Daoy (cell line): Measurements from ENCODE around the gene BIRC5. TPM values are rescaled to one million over a fixed set of nuclear protein-coding genes. Genes with fewer than 3 reads are reported as not detected.

Experiments
- DNase-seq: peaks from one replicate; pipeline ENCODE4 v3.0.0-alpha.2; 2015; ENCODE audit warnings: low read depth
- total RNA-seq: library from RNA; depleted of rRNA; stranded (reverse); fragments of >200 nt; shearing (Covaris generic); gene quantifications from 2 replicates; pipeline ENCODE4 v1.2.3, GENCODE V29; 2014

Gene BIRC5
- total RNA-seq, 1 experiment from 2014 or later = 223 TPM

GRCh38 chr17:78255029-78255656, 41.1 kb downstream of the BIRC5 start:
- DNase-seq = no peak

- DNase-seq = no peak
These were observed 42.1 kb downstream of the BIRC5 start for GRCh38 chr17:78255953-78256706.

GRCh38 chr17:78256707-78257591, 42.9 kb downstream of the BIRC5 start:
- DNase-seq = no peak

DNA sequence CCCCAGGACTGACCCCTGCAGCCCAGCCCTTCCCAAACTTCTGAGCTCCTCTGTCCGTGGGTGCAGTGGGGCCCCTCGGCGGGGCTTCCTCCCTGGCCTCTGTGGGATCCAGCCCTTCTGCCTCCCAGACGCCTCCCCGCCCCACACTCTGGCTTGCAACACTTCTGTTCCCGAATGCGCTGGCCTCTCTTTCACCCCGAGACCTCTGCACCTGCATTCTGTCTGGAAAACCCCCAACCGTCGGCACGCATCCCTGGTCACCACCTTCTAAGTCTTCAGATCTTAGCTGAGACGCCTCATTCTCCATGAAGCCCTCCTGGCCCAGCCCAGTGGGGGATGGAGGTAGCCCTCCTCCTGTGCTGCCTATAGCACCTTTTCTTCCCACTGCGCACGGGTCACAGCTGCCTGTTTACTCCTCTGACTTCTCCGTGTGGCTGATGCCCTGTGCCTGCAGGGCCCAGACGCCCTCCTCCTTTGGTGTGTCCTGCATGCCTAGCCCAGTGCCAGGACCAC, 43.8 kb downstream of the BIRC5 start:
- no peak for DNase-seq

DNA sequence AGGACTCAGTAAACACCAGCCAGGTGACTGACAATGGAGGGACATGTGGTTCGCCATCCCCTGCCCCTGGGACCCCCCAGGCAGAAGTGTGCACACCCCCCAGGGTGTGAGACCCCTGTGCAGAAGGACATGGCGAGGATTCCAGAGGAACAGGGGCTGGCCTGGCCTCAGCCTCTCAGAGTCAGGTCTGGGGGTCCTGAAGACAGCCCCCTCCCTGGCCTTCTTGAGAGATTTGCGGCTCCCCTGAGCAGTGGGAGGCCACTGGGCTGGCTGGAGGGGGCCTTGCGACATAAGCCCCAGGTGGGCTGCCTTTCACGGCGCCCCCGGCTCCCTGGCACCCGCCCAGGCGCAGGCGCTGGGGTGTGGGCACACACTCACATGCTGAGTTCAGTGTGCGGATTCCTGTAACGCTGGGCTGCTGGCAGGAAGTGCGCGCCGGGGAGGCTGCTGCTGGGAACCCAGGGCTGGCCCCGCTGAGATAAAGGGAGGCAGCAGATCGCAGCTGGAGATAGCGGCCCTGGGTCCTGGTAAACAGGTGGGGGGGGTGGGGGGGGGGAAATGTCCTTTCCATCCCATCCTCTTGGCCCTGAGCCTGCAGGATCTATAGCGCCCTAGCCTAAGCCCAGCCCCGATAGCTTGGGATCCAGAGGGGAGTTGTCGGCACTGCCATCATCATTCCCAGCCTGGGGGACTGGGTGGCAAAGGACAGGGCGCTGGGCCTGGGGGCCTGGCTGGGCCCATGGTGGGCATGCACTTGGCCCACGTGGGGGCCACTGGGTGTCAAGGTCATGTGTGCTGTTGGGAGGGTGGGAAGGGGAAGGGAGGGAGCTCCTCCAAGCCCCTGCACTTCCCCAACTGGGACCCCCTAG, 44.5 kb downstream of the BIRC5 start:
- no peak for DNase-seq

- DNase-seq = no peak
These were observed 45.1 kb downstream of the BIRC5 start for GRCh38 chr17:78259192-78259554.

- no peak for DNase-seq
These were observed 49.1 kb downstream of the BIRC5 start for GRCh38 chr17:78263063-78263735.

- DNase-seq = no peak
These were observed 49.8 kb downstream of the BIRC5 start for GRCh38 chr17:78263736-78264340.

DNA sequence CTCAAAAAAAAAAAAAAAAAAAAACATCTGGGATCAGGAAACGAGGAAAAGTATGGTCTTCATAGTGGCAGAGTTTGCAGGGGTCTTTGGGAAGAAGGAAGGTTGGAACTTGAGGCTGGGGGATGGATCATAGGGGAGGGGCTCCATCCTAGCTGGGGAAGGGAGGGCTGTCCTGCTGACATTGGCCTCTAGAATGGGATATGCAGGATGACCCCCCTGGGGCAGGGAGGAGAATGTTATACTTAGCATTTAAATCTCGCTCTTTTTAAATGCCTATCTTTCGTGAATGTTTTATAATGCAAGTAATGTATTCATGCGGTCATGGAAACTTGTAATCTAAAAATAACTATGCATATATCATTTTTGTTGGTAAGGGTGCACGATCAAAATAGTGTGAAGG, 50.5 kb downstream of the BIRC5 start:
- no peak for DNase-seq

DNA sequence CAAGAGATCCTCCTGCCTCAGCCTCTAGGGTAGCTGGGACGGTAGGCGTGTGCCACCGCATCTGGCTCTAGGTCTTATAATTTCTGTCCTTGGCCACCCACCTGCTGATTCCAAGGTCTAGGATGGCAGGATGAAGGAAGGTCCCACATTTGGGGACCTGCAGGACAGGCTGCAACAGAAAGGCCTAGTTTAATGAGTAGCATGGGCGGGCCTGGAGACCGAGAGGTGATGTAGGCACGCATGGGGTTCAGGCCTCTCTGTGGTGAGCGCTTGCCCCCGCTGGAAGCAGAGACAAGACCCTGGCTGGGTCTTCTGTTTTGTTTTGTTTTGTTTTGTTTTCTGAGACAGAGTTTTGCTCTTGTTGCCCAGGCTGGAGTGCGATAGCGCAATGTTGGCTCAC, 51.1 kb downstream of the BIRC5 start:
- no peak for DNase-seq

- no peak for DNase-seq
These were observed 52.2 kb downstream of the BIRC5 start for GRCh38 chr17:78266231-78266631.

DNA sequence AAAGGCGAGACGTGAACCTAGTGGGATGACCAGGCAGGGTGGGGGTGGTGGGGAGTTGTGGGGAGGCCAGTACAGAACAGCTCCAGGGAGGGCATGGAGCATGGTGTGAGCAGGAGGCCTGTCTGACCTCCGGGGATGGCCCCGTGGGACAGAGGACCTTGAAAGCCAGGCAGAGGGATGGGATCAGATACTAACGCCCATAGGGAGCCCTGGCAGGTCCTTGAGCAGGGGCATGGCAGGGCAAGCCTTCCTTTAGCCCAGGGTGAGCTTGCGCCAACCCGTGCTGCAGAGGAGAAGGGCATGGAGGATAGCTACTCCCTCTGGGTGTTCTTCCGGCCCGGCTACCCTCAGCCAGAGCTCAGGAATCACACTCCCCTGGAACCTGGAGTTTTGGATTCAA, 52.7 kb downstream of the BIRC5 start:
- no peak for DNase-seq

DNA sequence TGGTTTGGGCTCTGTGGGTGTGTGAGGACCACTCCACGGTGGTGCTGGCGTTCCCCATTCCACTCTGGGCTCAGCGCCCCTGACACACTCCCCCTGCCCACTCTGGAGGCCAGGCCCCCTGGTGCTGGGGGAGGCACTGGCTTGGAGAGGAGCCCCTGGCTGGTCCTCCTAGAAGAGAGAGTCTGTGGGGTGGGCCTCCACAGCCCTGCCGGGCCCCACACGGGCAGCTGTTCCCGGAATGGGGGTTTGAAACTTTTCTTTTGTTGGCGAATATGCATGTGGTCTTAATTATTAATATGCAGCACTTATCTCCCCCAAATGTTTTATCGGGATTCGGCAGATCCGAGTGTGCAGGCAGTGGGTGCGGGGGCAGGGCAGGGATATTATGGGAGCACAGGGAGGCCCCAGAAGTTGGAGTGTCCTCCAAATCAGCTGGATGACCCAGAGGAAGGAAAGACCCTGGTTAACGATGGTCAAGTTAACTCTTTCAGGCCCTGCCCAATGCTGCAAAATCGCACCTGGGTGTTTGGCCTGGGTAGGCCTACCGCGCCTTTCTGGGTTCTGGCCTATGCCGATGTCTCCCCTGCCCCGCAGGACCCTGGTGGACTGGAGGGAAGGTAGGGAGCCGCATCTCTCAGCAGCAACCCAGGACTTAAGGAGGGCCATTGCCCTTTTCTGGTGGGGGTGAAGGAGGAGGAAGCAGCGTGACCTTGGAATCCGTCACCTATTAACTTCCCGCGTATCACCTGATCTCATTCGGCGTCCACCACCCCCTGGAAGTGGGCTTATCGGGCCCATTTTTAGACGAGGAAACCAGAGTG, 53.4 kb downstream of the BIRC5 start:
- no peak for DNase-seq

DNA sequence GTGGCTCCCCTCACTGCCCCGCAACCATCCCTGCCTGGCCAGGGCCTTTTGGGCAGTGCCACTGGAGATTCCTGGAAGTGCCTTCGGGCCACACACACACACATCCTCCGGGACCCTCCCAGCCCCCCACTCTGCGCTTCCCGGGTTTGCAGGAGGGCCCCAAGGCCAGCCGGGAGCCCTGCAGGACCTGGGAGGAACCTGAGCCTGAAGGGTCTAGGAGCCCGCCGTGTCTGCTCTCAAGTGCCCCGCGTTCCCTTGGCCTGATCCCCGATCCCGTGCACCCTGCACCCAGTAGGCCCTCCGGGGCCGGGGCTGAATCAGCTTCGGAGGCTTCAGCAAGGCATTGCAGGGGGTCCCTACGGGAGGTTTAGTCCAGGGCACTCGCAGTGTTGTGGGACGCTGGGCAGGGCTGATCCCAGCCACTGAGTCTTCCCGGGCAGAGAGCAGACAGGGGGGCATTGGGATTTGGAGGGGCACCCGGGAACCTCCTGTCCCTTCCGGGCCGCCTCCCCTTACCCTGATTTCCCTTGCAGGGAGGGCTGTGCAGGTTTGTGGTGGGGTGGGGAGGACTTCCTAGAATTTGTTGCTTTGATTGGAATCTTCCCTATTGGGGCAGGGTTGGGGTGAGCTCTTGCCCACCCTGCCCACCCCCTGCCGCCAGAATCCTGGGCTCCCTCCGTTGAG, 54.3 kb downstream of the BIRC5 start:
- DNase-seq = no peak

DNA sequence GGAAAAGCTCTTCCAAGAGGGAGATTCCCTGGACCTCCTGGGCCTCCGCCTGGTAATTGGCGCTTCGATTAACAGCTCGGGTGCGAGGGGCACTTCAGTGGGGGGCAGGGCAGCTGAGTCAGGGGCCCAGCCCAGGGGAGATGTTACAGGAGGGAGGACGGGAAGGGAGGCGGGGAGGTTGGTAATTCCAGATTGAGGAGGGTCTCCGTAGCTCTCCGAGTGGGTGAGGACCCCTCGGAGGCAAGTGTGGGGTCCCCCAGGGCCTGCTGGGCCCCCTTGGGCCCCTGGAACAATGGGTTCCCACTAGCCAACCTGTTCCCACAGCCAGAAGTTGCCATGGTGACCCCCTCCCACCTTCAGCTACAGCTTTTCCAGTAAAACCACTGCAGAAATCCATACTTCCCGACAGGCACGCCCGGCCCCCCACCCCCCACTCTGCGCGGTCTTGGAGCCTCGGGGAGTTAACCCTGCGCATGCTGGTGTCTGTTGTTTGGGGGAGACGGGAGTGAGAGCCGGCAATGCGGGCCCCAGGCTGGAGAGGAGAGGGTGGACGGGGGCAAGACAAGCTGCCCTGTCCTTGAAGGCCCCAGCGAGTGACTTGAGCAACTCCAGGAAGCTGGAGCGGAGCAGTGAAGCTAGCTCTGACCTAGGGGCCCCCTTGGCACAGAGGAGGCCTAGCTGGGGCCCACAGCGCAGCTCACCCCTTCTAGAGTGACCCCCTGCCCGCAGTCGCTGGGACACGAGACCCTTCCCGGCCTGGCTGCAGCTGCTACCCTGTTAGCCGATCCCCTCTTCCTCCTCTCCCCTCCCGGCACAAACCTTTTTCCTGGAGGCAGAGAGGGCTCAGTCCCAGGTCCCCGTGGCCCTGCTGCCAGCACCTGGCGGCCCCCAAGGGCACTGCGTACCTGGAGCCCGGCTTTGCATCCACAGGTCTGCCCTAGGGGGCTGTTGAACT, 55.2 kb downstream of the BIRC5 start:
- no peak for DNase-seq

DNA sequence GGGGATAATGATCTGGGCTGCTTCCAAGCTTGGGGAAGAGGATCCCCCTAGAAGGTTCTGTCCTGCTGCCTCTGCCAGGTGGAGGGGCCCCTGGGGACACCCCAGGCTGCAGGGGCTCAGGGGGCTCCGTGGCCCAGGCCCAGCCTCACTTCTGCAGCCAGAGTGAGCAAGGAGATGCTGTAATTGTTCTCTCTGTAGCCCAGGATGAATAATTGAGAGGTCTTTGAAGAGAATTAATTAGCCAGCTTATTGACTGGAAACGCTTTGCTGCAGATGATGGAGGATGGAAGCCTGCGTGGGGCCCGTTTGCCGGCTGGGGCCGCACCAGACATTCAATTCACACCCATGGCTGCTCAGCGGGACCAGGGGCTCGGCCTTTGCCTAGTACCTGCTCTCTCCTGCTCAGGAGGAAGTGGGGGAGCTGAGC, 55.9 kb downstream of the BIRC5 start:
- no peak for DNase-seq

- DNase-seq = no peak
These were observed 57.5 kb downstream of the BIRC5 start for GRCh38 chr17:78271419-78272170.
